ENCODE results near the gene NMB.

DNA sequence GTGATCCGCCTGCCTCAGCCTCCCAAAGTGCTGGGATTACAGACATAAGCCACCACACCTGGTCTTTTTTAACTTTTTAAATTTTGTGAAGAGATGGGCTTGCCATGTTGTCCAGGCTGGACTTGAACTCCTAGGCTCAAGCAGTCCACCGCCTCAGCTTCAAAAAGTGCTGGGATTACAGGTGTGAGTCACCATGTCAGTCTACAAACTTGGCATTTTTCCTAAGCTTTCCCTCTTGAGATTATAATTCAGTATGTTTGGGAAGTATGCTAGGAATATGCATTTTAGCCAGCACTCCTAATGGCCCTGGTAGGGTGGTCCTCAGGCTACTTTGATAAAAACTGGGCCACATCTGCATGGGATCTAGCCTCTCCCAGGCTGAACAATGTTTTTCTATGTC, 8.3 kb downstream of the NMB start:
- TF ChIP-seq, protein P1, sequence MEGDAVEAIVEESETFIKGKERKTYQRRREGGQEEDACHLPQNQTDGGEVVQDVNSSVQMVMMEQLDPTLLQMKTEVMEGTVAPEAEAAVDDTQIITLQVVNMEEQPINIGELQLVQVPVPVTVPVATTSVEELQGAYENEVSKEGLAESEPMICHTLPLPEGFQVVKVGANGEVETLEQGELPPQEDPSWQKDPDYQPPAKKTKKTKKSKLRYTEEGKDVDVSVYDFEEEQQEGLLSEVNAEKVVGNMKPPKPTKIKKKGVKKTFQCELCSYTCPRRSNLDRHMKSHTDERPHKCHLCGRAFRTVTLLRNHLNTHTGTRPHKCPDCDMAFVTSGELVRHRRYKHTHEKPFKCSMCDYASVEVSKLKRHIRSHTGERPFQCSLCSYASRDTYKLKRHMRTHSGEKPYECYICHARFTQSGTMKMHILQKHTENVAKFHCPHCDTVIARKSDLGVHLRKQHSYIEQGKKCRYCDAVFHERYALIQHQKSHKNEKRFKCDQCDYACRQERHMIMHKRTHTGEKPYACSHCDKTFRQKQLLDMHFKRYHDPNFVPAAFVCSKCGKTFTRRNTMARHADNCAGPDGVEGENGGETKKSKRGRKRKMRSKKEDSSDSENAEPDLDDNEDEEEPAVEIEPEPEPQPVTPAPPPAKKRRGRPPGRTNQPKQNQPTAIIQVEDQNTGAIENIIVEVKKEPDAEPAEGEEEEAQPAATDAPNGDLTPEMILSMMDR (conservative IDR thresholded peaks at IDR 0.05 in 1 of 2, IDR thresholded peaks at IDR 0.05 in 1 of 2; ENCODE audit: extremely low read depth in 1 of 2, insufficient read depth in 1 of 2, low read depth in 1 of 2, low read length in 2 of 2), result no peak
- no peak for TF ChIP-seq EZH2 (IDR thresholded peaks at IDR 0.05; ENCODE audit: borderline replicate concordance, low read length)
